HCT116 (cell line): ENCODE measurements around the gene MRPL36. TPM values are rescaled to one million over a fixed set of nuclear protein-coding genes. Genes with fewer than 3 reads are reported as not detected.

Experiments
- ATAC-seq: fragments of 200-7000 bp; cut with Tn5 transposase; 2 replicates; pipeline ENCODE4 v1.9.1; 2020; ENCODE audit warnings: mild to moderate bottlenecking, moderate library complexity
- BruUV-seq: library from RNA; stranded (reverse); fragments of 400-500 nt; replicated peaks from 2 replicates; lab custom pipeline; 2021; lab: Mats Ljungman, UMichigan
- CTCF ChIA-PET: fragments of 300-600 bp; sonication (Branson Sonifier 250); formaldehyde crosslinking; loops from one replicate; lab custom pipeline; 2021; ENCODE audit warnings: antibody characterized with exemption; lab: Charles Lee
- POLR2A ChIA-PET: fragments of 300-600, 350-600 bp; sonication (Branson Sonifier 250); formaldehyde crosslinking; loops from one replicate; lab custom pipeline; 2021; ENCODE audit warnings: antibody characterized with exemption; lab: Charles Lee
- RAD21 ChIA-PET, 2 experiments: fragments of 300-600 bp; sonication (Branson Sonifier 250); formaldehyde crosslinking; loops; one replicate each; lab custom pipeline; 2023; ENCODE audit warnings: low total read pairs in 2 of 2; ENCODE audit not compliant: uncharacterized antibody in 2 of 2, unreplicated experiment in 2 of 2, low non-redundant PET in 1 of 2; lab: Charles Lee
- DNase-seq: peaks from one replicate; pipeline ENCODE4 v3.0.0-alpha.2; 2010; ENCODE audit warnings: low read depth, low spot score
- H2AFZ ChIP-seq: fragments of 200-600 bp; shearing (Covaris generic), sonication (generic); 2 replicates; pipeline ENCODE4 v1.6.1; 2017; ENCODE audit warnings: low read depth, mixed run types, mixed read lengths, antibody characterized with exemption, low read length; ENCODE audit not compliant: poor library complexity, severe bottlenecking
- H3K27ac ChIP-seq: 2 replicates; pipeline ENCODE4 v1.5.1; 2012; ENCODE audit warnings: low read depth, low read length
- H3K27me3 ChIP-seq: fragments of 200-600 bp; sonication (generic); 2 replicates; pipeline ENCODE4 v1.6.1; 2016; ENCODE audit warnings: mixed run types, low read length, mixed read lengths; ENCODE audit not compliant: insufficient read depth
- H3K36me3 ChIP-seq, 2 experiments: fragments of 200-500 bp in 1 of 2; fragments of 200-600 bp in 1 of 2; sonication (Bioruptor generic) in 1 of 2; sonication (generic) in 1 of 2; 2 replicates each; pipeline versions ENCODE4 v1.5.1 to v1.6.1; 2014 to 2016; ENCODE audit warnings: low read length in 2 of 2, inconsistent platforms in 1 of 2, mixed read lengths in 1 of 2, mixed run types in 1 of 2; ENCODE audit not compliant: insufficient read depth in 2 of 2, control insufficient read depth in 1 of 2
- H3K4me1 ChIP-seq, 2 experiments: fragments of 200-600 bp in 1 of 2; sonication (generic) in 1 of 2; 2 replicates each; pipeline versions ENCODE4 v1.5.1 to v1.6.1; 2012 to 2017; ENCODE audit warnings: low read length in 2 of 2, inconsistent platforms in 1 of 2, mild to moderate bottlenecking in 1 of 2, mixed read lengths in 1 of 2, mixed run types in 1 of 2, moderate library complexity in 1 of 2; ENCODE audit not compliant: insufficient read depth in 2 of 2, control insufficient read depth in 1 of 2
- H3K4me2 ChIP-seq: fragments of 200-600 bp; sonication (generic); 2 replicates; pipeline ENCODE4 v1.6.1; 2017; ENCODE audit warnings: mixed run types, low read length, mixed read lengths
- H3K4me3 ChIP-seq, 2 experiments: fragments of 200-600 bp in 1 of 2; sonication (generic) in 1 of 2; replicated peaks in 1 of 2; 2 replicates each; pipeline ENCODE4 v1.5.1; 2011 to 2016; ENCODE audit warnings: low read length in 2 of 2, control low read depth in 1 of 2, low read depth in 1 of 2, mild to moderate bottlenecking in 1 of 2, mixed read lengths in 1 of 2, mixed run types in 1 of 2
- H3K79me2 ChIP-seq: fragments of 200-600 bp; sonication (generic); 2 replicates; pipeline ENCODE4 v1.6.1; 2017; ENCODE audit warnings: mild to moderate bottlenecking, mixed run types, low read length, moderate library complexity, mixed read lengths; ENCODE audit not compliant: insufficient read depth
- H3K9ac ChIP-seq: fragments of 200-600 bp; sonication (generic); 2 replicates; pipeline ENCODE4 v1.6.1; 2016; ENCODE audit warnings: low read length, mixed read lengths
- H3K9me2 ChIP-seq: fragments of 200-600 bp; sonication (generic), shearing (Covaris generic); 2 replicates; pipeline ENCODE4 v1.6.1; 2017; ENCODE audit warnings: mixed run types, mild to moderate bottlenecking, moderate library complexity; ENCODE audit not compliant: insufficient read depth
- H3K9me3 ChIP-seq, 2 experiments: fragments of 200-500 bp in 1 of 2; fragments of 200-600 bp in 1 of 2; sonication (Bioruptor generic) in 1 of 2; sonication (generic) in 1 of 2; 2 replicates each; pipeline ENCODE4 v1.6.1; 2014 to 2017; ENCODE audit warnings: low read length in 2 of 2, mixed read lengths in 2 of 2, inconsistent platforms in 1 of 2, low read depth in 1 of 2, mild to moderate bottlenecking in 1 of 2, mixed run types in 1 of 2, moderate library complexity in 1 of 2; ENCODE audit not compliant: control insufficient read depth in 1 of 2, insufficient read depth in 1 of 2
- H4K20me1 ChIP-seq: fragments of 200-600 bp; sonication (generic), shearing (Covaris generic); 2 replicates; pipeline ENCODE4 v1.6.1; 2017; ENCODE audit warnings: mixed run types, mild to moderate bottlenecking, moderate library complexity; ENCODE audit not compliant: insufficient read depth
- ELF1 ChIP-seq: IDR thresholded peaks from 2 replicates; pipeline ENCODE4 v1.6.1; 2012; ENCODE audit warnings: low read depth, borderline replicate concordance
- EZH2phosphoT487 ChIP-seq: fragments of 200-600 bp; IDR thresholded peaks from 2 replicates; pipeline ENCODE4 v1.6.1; 2018; ENCODE audit warnings: antibody characterized with exemption, borderline replicate concordance
- JUND ChIP-seq: IDR thresholded peaks from 2 replicates; pipeline ENCODE4 v1.6.1; 2012
- MAX ChIP-seq: IDR thresholded peaks from 2 replicates; pipeline ENCODE4 v1.6.1; 2012
- REST ChIP-seq: IDR thresholded peaks from 2 replicates; pipeline ENCODE4 v1.6.1; 2012; ENCODE audit warnings: low read depth
- SIN3A ChIP-seq: IDR thresholded peaks from 2 replicates; pipeline ENCODE4 v1.6.1; 2012; ENCODE audit warnings: low read depth
- SRF ChIP-seq: IDR thresholded peaks from 2 replicates; pipeline ENCODE4 v1.6.1; 2012; ENCODE audit warnings: low read depth
- ZFX ChIP-seq: fragments of 450-650 bp; IDR thresholded peaks from 2 replicates; pipeline ENCODE4 v1.6.1; 2017
- intact Hi-C: fragments of 100-400 bp; cut with micrococcal nuclease; formaldehyde crosslinking; loops from 2 replicates; pipeline ENCODE4 v1.10.0; 2022
- total RNA-seq: library from RNA; stranded (reverse); gene quantifications from one replicate; pipeline ENCODE4 v1.2.1, GENCODE V29; 2021; ENCODE audit not compliant: unreplicated experiment
- TF ChIP-seq, protein P1 (sequence below): IDR thresholded peaks from 2 replicates; pipeline ENCODE4 v1.6.1; 2012
- TF ChIP-seq, protein P2 (sequence below), 3 experiments: fragments of 200-600 bp in 1 of 3; sonication (generic) in 1 of 3; IDR thresholded peaks in 2 of 3; conservative IDR thresholded peaks in 1 of 3; 2 replicates each; pipeline ENCODE4 v1.5.1; 2012 to 2017; ENCODE audit warnings: low read depth in 2 of 3, low read length in 2 of 3, antibody characterized with exemption in 1 of 3, borderline replicate concordance in 1 of 3, control low read depth in 1 of 3, mild to moderate bottlenecking in 1 of 3, mixed read lengths in 1 of 3, mixed run types in 1 of 3, moderate library complexity in 1 of 3; ENCODE audit not compliant: insufficient read depth in 1 of 3

MRPL36 gene
- total RNA-seq, 1 experiment from 2014 or later: 71.9 TPM

- Histone ChIP-seq H3K9me2 (no peaks in the 10 kb centered on the region), H3K36me3 (peaks cover 5 to 18% of the 10 kb centered on the region in 2 experiments; a peak in 3 of 4 replicates), H3K79me2 (peaks cover 11% of the 10 kb centered on the region), H4K20me1 (no peaks in the 10 kb centered on the region)
- ATAC-seq: no peak
- TF ChIP-seq ZFX: no peak
- TF ChIP-seq JUND: no peak
- TF ChIP-seq ELF1: no peak
- no peak for TF ChIP-seq MAX
- no peak for TF ChIP-seq SRF
- TF ChIP-seq, protein P1, sequence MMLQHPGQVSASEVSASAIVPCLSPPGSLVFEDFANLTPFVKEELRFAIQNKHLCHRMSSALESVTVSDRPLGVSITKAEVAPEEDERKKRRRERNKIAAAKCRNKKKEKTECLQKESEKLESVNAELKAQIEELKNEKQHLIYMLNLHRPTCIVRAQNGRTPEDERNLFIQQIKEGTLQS: no peak
- no peak for TF ChIP-seq REST
- TF ChIP-seq, protein P2, sequence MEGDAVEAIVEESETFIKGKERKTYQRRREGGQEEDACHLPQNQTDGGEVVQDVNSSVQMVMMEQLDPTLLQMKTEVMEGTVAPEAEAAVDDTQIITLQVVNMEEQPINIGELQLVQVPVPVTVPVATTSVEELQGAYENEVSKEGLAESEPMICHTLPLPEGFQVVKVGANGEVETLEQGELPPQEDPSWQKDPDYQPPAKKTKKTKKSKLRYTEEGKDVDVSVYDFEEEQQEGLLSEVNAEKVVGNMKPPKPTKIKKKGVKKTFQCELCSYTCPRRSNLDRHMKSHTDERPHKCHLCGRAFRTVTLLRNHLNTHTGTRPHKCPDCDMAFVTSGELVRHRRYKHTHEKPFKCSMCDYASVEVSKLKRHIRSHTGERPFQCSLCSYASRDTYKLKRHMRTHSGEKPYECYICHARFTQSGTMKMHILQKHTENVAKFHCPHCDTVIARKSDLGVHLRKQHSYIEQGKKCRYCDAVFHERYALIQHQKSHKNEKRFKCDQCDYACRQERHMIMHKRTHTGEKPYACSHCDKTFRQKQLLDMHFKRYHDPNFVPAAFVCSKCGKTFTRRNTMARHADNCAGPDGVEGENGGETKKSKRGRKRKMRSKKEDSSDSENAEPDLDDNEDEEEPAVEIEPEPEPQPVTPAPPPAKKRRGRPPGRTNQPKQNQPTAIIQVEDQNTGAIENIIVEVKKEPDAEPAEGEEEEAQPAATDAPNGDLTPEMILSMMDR (IDR thresholded peaks at IDR 0.05 in 2 of 3, conservative IDR thresholded peaks at IDR 0.05 in 1 of 3; ENCODE audit: borderline replicate concordance in 1 of 3, insufficient read depth in 1 of 3, low read depth in 2 of 3, low read length in 2 of 3): no peak
- no peak for TF ChIP-seq EZH2phosphoT487
- no peak for TF ChIP-seq SIN3A
- TF ChIP-seq, all 23 proteins: peak for 0
- H3K9ac ChIP-seq: no peak overlapping the region
- POLR2A ChIA-PET: no interaction called here
- H3K27me3 ChIP-seq: no peaks in the 10 kb centered on the region
- DNase-seq: no peak
- CTCF ChIA-PET: no interaction called here
- H2AFZ ChIP-seq: no peak overlapping the region
- H3K4me3 ChIP-seq: no peak overlapping the region
- no TSS peak for BruUV-seq
- no peaks in the 10 kb centered on the region for H3K9me3 ChIP-seq
- no peak overlapping the region for H3K27ac ChIP-seq
- RAD21 ChIA-PET: no interaction called here
- no peaks in the 10 kb centered on the region for H3K4me1 ChIP-seq
- H3K4me2 ChIP-seq: no peak overlapping the region
- intact Hi-C loops: no loop called here
Observed at GRCh38 chr5:1823381-1824034, 23.9 kb upstream of the MRPL36 start.
